Activated CD4-positive, alpha-beta T cell treated with anti-CD3 and anti-CD28 coated beads, Interleukin-2, amount 50 U/mL, for 16 hours (primary cell): ENCODE results near the gene RNU1-3.

Experiments
- DNase-seq: peaks from one replicate; pipeline ENCODE4 v3.0.0-alpha.2; 2020

RNU1-3 gene

GRCh38 chr1:16617114-16617631, 49.6 kb downstream of the RNU1-3 start:
- no peak for DNase-seq
